ENCODE measurements around the gene MARCHF5.

DNA sequence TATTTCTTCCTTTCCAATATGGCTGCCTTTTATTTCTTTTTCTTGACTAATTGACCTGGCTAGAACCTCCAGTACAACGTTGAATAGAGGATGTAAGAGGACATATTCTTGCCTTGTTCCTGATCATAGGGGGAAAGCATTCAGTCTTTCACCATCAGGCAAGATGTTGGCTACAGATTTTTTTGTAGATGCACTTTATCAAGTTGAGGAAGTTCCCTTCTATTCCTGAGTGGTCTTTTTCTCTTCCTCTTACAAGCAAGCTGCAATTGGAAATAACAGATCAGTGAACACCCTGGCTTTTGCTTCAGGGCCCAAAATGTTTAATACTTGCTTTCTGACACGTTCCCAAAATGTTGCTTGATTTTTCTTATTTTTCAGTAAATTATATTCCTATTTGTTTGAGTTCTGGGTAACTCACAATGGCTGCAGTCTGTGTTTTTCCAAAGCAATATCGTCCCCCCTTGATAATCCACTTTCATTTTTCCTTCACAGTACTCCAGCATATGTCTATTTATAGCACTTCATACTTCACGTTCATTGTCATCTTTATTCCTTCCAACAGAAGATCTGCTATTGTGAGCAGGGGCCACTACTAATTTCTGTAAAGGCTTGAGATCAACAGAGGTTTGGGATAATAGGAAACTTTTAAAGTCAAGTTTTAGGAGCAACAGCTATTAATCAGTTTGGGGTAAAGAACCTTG, 11.8 kb upstream of the MARCHF5 start:
- no peak for TF ChIP-seq CTCF (IDR thresholded peaks at IDR 0.05)
- TF ChIP-seq EP300 (IDR thresholded peaks at IDR 0.05), result no peak

Measured in ovary (tissue), 3 donors.